ENCODE measurements around the gene C6orf52.

GRCh38 chr6:10676403-10676802 is 18.0 kb downstream of the C6orf52 start:
- TF ChIP-seq FOXM1 (IDR thresholded peaks at IDR 0.05; ENCODE audit: borderline replicate concordance, low read depth), result no peak
- TF ChIP-seq, protein P1, sequence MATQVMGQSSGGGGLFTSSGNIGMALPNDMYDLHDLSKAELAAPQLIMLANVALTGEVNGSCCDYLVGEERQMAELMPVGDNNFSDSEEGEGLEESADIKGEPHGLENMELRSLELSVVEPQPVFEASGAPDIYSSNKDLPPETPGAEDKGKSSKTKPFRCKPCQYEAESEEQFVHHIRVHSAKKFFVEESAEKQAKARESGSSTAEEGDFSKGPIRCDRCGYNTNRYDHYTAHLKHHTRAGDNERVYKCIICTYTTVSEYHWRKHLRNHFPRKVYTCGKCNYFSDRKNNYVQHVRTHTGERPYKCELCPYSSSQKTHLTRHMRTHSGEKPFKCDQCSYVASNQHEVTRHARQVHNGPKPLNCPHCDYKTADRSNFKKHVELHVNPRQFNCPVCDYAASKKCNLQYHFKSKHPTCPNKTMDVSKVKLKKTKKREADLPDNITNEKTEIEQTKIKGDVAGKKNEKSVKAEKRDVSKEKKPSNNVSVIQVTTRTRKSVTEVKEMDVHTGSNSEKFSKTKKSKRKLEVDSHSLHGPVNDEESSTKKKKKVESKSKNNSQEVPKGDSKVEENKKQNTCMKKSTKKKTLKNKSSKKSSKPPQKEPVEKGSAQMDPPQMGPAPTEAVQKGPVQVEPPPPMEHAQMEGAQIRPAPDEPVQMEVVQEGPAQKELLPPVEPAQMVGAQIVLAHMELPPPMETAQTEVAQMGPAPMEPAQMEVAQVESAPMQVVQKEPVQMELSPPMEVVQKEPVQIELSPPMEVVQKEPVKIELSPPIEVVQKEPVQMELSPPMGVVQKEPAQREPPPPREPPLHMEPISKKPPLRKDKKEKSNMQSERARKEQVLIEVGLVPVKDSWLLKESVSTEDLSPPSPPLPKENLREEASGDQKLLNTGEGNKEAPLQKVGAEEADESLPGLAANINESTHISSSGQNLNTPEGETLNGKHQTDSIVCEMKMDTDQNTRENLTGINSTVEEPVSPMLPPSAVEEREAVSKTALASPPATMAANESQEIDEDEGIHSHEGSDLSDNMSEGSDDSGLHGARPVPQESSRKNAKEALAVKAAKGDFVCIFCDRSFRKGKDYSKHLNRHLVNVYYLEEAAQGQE (IDR thresholded peaks at IDR 0.05; ENCODE audit: low read depth), result no peak
- TF ChIP-seq MAX (IDR thresholded peaks at IDR 0.05), result no peak
- TF ChIP-seq TCF12 (IDR thresholded peaks at IDR 0.05; ENCODE audit: low read depth), result no peak
- no peak for TF ChIP-seq RAD21 (IDR thresholded peaks at IDR 0.05; ENCODE audit: low read depth)
- TF ChIP-seq ZBTB7A (IDR thresholded peaks at IDR 0.05; ENCODE audit: low read depth), result no peak
- no peak for TF ChIP-seq YY1 (IDR thresholded peaks at IDR 0.05; ENCODE audit: low read depth)
- TF ChIP-seq TAF1 (IDR thresholded peaks at IDR 0.05; ENCODE audit: low read depth), result no peak

Measured in Ishikawa (cell line).